ENCODE measurements around the gene STK17B. TPM values are rescaled to one million over a fixed set of nuclear protein-coding genes. Genes with fewer than 3 reads are reported as not detected.

STK17B gene
- polyA plus RNA-seq, 2 of the 4 experiments (the other 2 are of a cell fraction), result 4.0 to 9.2 TPM

DNA sequence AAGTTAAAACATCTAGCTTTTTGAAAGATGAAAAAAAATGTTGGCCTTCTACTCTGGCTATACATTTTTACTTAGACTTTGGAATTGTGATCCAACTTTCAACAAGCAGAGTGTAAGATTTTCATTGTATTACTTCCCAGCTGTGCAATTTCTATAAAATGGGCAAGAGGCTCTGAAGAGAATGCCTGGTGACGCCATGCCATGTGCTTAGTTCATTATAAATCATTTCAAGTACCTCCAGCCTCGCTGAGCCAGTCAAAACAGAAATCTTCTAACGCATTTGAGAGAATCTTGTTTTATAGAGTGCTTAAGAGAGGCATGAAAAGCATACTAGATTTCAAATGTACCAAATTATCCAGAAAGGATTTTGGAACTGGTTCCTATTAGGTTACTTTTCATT lies 10.1 kb upstream of the STK17B start:
- CTCF ChIA-PET, result no interaction called here
- POLR2A ChIA-PET, result interaction anchor here (0.5 kb wide), 1 partner anchor 25 kb away, joined by 4 read pairs; no protein-coding TSS in a partner anchor
- WGBS (ENCODE audit: missing lambda C conversion rate), result 78% methylated on average over 3 of the region's 3 CpGs
- FAIRE-seq, result no peak
- DNase-seq (ENCODE audit: low read depth in 1 of 2, low spot score in 1 of 2), result no peak
- Histone ChIP-seq H3K27ac (no peak overlapping the region), H3K4me3 (no peak overlapping the region), H3K4me1 (peaks cover 3% of the 10 kb centered on the region; the same call in 1 of the 3 replicates), H3K9me3 (no peaks in the 10 kb centered on the region), H3K4me2 (no peak overlapping the region)
- ATAC-seq, result no peak
- TF ChIP-seq SREBF2 (IDR thresholded peaks at IDR 0.05) (no peak), NPAS2 (CRISPR knock-in tag; IDR thresholded peaks at IDR 0.05; ENCODE audit: borderline replicate concordance) (no peak), EHF (CRISPR knock-in tag; IDR thresholded peaks at IDR 0.05) (no peak), EP300 (IDR thresholded peaks at IDR 0.05) (no peak), SMC3 (IDR thresholded peaks at IDR 0.05) (no peak), RCOR1 (IDR thresholded peaks at IDR 0.05; ENCODE audit: low read depth, low read length) (no peak), BHLHE40 (IDR thresholded peaks at IDR 0.05; ENCODE audit: low read depth, low read length) (no peak), RFX5 (IDR thresholded peaks at IDR 0.05) (no peak)
- TF ChIP-seq, protein P1, sequence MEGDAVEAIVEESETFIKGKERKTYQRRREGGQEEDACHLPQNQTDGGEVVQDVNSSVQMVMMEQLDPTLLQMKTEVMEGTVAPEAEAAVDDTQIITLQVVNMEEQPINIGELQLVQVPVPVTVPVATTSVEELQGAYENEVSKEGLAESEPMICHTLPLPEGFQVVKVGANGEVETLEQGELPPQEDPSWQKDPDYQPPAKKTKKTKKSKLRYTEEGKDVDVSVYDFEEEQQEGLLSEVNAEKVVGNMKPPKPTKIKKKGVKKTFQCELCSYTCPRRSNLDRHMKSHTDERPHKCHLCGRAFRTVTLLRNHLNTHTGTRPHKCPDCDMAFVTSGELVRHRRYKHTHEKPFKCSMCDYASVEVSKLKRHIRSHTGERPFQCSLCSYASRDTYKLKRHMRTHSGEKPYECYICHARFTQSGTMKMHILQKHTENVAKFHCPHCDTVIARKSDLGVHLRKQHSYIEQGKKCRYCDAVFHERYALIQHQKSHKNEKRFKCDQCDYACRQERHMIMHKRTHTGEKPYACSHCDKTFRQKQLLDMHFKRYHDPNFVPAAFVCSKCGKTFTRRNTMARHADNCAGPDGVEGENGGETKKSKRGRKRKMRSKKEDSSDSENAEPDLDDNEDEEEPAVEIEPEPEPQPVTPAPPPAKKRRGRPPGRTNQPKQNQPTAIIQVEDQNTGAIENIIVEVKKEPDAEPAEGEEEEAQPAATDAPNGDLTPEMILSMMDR (IDR thresholded peaks at IDR 0.05), result no peak

DNA sequence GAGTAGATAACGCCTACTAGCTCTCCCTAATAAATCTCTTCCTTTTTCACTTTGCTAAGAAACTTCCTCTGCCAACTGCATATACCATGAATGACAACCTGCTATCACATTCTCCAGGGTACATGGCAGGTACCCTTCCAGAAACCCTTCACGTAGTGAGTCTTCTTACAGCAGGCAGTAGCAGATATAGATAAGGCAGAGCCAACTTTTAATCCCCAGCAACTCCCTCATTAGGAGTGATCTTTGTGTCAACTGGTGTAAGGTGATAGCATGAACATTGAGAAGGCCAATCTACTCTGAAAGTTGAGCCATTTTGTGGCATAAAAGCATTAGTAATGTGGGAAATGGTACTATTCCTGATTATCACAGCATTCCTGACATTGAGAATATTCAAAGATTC lies 5.7 kb upstream of the STK17B start:
- 85% methylated on average over 2 of the region's 2 CpGs for WGBS (ENCODE audit: missing lambda C conversion rate)
- no peak for FAIRE-seq
- Histone ChIP-seq H3K4me3 (no peak overlapping the region), H3K4me2 (no peak overlapping the region), H3K9me3 (no peaks in the 10 kb centered on the region), H3K27ac (no peak overlapping the region), H3K4me1 (no peaks in the 10 kb centered on the region)
- TF ChIP-seq, protein P1 (IDR thresholded peaks at IDR 0.05), result no peak
- no peak for TF ChIP-seq KDM5A (IDR thresholded peaks at IDR 0.05)
- TF ChIP-seq, protein P2, sequence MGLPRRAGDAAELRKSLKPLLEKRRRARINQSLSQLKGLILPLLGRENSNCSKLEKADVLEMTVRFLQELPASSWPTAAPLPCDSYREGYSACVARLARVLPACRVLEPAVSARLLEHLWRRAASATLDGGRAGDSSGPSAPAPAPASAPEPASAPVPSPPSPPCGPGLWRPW (IDR thresholded peaks at IDR 0.05), result no peak
- no peak for TF ChIP-seq FOSB (CRISPR knock-in tag; IDR thresholded peaks at IDR 0.05)
- no peak for TF ChIP-seq ZNF302 (CRISPR knock-in tag; IDR thresholded peaks at IDR 0.05)
- TF ChIP-seq KDM1A (IDR thresholded peaks at IDR 0.05; ENCODE audit: low read depth), result no peak
- TF ChIP-seq, protein P3, sequence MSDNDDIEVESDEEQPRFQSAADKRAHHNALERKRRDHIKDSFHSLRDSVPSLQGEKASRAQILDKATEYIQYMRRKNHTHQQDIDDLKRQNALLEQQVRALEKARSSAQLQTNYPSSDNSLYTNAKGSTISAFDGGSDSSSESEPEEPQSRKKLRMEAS (IDR thresholded peaks at IDR 0.05), result no peak
- TF ChIP-seq, protein P4, sequence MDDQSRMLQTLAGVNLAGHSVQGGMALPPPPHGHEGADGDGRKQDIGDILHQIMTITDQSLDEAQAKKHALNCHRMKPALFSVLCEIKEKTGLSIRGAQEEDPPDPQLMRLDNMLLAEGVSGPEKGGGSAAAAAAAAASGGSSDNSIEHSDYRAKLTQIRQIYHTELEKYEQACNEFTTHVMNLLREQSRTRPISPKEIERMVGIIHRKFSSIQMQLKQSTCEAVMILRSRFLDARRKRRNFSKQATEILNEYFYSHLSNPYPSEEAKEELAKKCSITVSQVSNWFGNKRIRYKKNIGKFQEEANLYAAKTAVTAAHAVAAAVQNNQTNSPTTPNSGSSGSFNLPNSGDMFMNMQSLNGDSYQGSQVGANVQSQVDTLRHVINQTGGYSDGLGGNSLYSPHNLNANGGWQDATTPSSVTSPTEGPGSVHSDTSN (IDR thresholded peaks at IDR 0.05), result no peak
- no peak for TF ChIP-seq POLR2A (IDR thresholded peaks at IDR 0.05; ENCODE audit: low read length)
- TF ChIP-seq EHF (CRISPR knock-in tag; IDR thresholded peaks at IDR 0.05), result no peak
- no peak for TF ChIP-seq HOXA7 (CRISPR knock-in tag; IDR thresholded peaks at IDR 0.05)
- TF ChIP-seq HOXB13 (CRISPR knock-in tag; IDR thresholded peaks at IDR 0.05; ENCODE audit: low read depth), result no peak
- no peak for TF ChIP-seq NPAS2 (CRISPR knock-in tag; IDR thresholded peaks at IDR 0.05; ENCODE audit: borderline replicate concordance)
- no peak for TF ChIP-seq NFE2L2 (conservative IDR thresholded peaks at IDR 0.05; ENCODE audit: low read length)
- TF ChIP-seq SMC3 (IDR thresholded peaks at IDR 0.05), result no peak
- TF ChIP-seq ZC3H11A (IDR thresholded peaks at IDR 0.05), result no peak
- TF ChIP-seq EP300 (IDR thresholded peaks at IDR 0.05), result no peak
- CTCF ChIA-PET, result interaction anchor here (1.4 kb wide), 2 partner anchors 14 to 83 kb away, joined by 3 to 4 read pairs; no protein-coding TSS in a partner anchor
- no peak for DNase-seq (ENCODE audit: low read depth in 1 of 2, low spot score in 1 of 2)
- POLR2A ChIA-PET, result no interaction called here
- ATAC-seq, result no peak

All from A549 (cell line).